ENCODE data around the gene WBP2.

DNA sequence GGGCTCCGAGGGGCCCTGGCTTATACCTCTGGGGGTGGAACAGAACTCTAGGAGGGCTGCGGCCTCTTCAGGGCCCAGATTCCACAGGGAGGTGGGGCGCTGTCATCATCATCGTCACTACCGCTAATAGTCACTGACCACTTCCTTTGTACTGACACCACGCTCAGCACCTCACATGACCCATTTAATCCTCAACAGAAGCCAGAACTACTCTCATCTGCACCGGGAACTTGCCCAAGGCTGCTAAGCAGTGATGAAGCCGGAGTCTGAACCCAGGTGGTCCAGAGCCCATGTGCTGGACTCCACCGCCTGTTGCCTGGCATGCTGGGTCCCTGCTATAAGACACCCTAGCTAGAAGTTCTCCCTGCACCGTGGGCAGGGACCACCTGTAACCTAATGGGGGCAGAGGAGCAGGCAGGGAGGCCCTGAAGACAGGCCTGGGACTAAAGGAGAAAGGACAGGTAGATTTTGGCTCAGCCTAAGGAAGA lies 22.9 kb downstream of the WBP2 start:
- TF ChIP-seq POLR2A (IDR thresholded peaks at IDR 0.05), result no peak
- TF ChIP-seq POLR2AphosphoS5 (IDR thresholded peaks at IDR 0.05), result peak in 2 of 3 donors; percentile 27 to 63

Measured in spleen (tissue), 3 donors.